Kidney (tissue), 14 donors: ENCODE measurements around the gene KRTAP12-1. TPM values are rescaled to one million over a fixed set of nuclear protein-coding genes. Genes with fewer than 3 reads are reported as not detected.

Source experiments
- DNase-seq, 5 donors: peaks; one replicate each; pipeline ENCODE4 v3.0.0-alpha.2; 2013 to 2020
- FAIRE-seq: peaks from 2 replicates; lab custom pipeline; 2012; peaks lifted over from hg19 to GRCh38; lab: Jason Lieb, UNC
- H3K27ac ChIP-seq, 2 donors: one replicate each; pipeline ENCODE4 v1.7.0; 2013; ENCODE audit warnings: low read depth in 2 of 2, low read length in 2 of 2, inconsistent platforms in 1 of 2
- H3K27me3 ChIP-seq: one replicate; pipeline ENCODE4 v1.7.1; 2013; ENCODE audit warnings: low read length, inconsistent platforms; ENCODE audit not compliant: control insufficient read depth, insufficient read depth
- H3K36me3 ChIP-seq, 3 donors: one replicate each; pipeline versions ENCODE4 v1.7.0 to v1.7.1; 2013; ENCODE audit warnings: low read length in 3 of 3, control low read depth in 1 of 3, inconsistent platforms in 1 of 3; ENCODE audit not compliant: insufficient read depth in 3 of 3, control insufficient read depth in 2 of 3
- H3K4me1 ChIP-seq, 3 donors: one replicate each; pipeline versions ENCODE4 v1.7.0 to v1.7.1; 2013; ENCODE audit warnings: low read length in 3 of 3, inconsistent platforms in 1 of 3, low read depth in 1 of 3; ENCODE audit not compliant: control insufficient read depth in 2 of 3, insufficient read depth in 2 of 3
- H3K4me3 ChIP-seq, 3 donors: one replicate each; pipeline versions ENCODE4 v1.7.0 to v1.8.1; 2013; ENCODE audit warnings: low read length in 3 of 3, control low read depth in 1 of 3, inconsistent platforms in 1 of 3
- H3K9ac ChIP-seq, 3 donors: one replicate each; pipeline versions ENCODE4 v1.7.0 to v1.7.1; 2013; ENCODE audit warnings: low read length in 3 of 3, control low read depth in 1 of 3, inconsistent platforms in 1 of 3
- H3K9me3 ChIP-seq, 3 donors: one replicate each; pipeline versions ENCODE4 v1.7.0 to v1.7.1; 2013; ENCODE audit warnings: low read length in 3 of 3, control low read depth in 1 of 3, inconsistent platforms in 1 of 3; ENCODE audit not compliant: control insufficient read depth in 2 of 3, insufficient read depth in 1 of 3
- CTCF ChIP-seq: IDR thresholded peaks from 3 replicates; pipeline ENCODE4 v1.5.1; 2012; ENCODE audit warnings: mild to moderate bottlenecking, moderate library complexity, borderline replicate concordance; ENCODE audit not compliant: insufficient read depth; ENCODE audit errors: extremely low read depth
- intact Hi-C: fragments of 100-400 bp; cut with DNase I; formaldehyde crosslinking; loops from one replicate; pipeline ENCODE4 v1.11.1; 2022
- polyA plus RNA-seq: library from polyadenylated mRNA; stranded (reverse); fragments of 350-450 nt; fragmentation: Illumina TruSeq; extraction: RNeasy Lipid Tissue Mini Kit (QIAGEN cat#74804); gene quantifications from one replicate; pipeline ENCODE4 v1.2.3, GENCODE V29; 2014; ENCODE audit warnings: low read depth, low replicate concordance; ENCODE audit not compliant: insufficient read depth
- total RNA-seq: library from RNA; stranded (reverse); fragmentation: NEBNext Ultra II Directional; extraction: Animal tissue kit (Norgen Biotek cat#: 25700); gene quantifications from one replicate; pipeline ENCODE4 v1.2.1, GENCODE V29; 2021
- donor health status: control.
- donor health status: control.
- donor health status: control.
- donor health status: control.
- donor health status: control.
- donor health status: DM: yes; HTN: yes; CAD: no.
- donor health status: Normal renal cell carcinoma (clear cell type).

Gene KRTAP12-1
- total and polyA plus RNA-seq, 2 donors from 2014 or later: not detected

- no peak for FAIRE-seq
- Histone ChIP-seq H3K9me3 (peaks cover 0 to 8% (median 2%) of the 10 kb centered on the region in 3 donors), H3K9ac (no peak within 1 kb of the TSS), H3K36me3 (no peaks in the 10 kb centered on the region), H3K27ac (no peak within 1 kb of the TSS), H3K4me1 (no peaks in the 10 kb centered on the region), H3K4me3 (no peak within 1 kb of the TSS), H3K27me3 (no peaks in the 10 kb centered on the region)
- intact Hi-C loops: no loop called here
- DNase-seq: peak in 3 of 5 donors; percentile 9 to 74 (median 14)
- no peak for TF ChIP-seq CTCF
These were observed 44.7 kb downstream of the KRTAP12-1 start, which contains the start of gene KRTAP10-10 for GRCh38 chr21:44637018-44637850. TSS of gene KRTAP10-10 (plus strand) at chr21:44637356. CDS start at chr21:44637418, 62 bp downstream.

GRCh38 chr21:44636209-44637017 lies 45.5 kb downstream of the KRTAP12-1 start:
- Histone ChIP-seq H3K36me3 (no peaks in the 10 kb centered on the region), H3K9me3 (peaks cover 0 to 8% (median 2%) of the 10 kb centered on the region in 3 donors), H3K4me1 (no peaks in the 10 kb centered on the region), H3K27ac (no peak overlapping the region), H3K4me3 (no peak overlapping the region), H3K9ac (no peak overlapping the region), H3K27me3 (no peaks in the 10 kb centered on the region)
- no peak for TF ChIP-seq CTCF
- DNase-seq (peak in 1 of 5 donors; percentile 45), FAIRE-seq (no peak)
- intact Hi-C loops: no loop called here

GRCh38 chr21:44632067-44632466 lies 49.9 kb downstream of the KRTAP12-1 start:
- no peak overlapping the region for H3K27ac ChIP-seq
- intact Hi-C loops: no loop called here
- H3K27me3 ChIP-seq: no peaks in the 10 kb centered on the region
- H3K4me1 ChIP-seq: no peaks in the 10 kb centered on the region
- no peak for FAIRE-seq
- H3K9me3 ChIP-seq: peaks cover 0 to 3% (median 2%) of the 10 kb centered on the region in 3 donors
- H3K9ac ChIP-seq: no peak overlapping the region
- DNase-seq: no peak
- H3K4me3 ChIP-seq: no peak overlapping the region
- TF ChIP-seq CTCF: no peak
- no peaks in the 10 kb centered on the region for H3K36me3 ChIP-seq

Other genes with a start within 250 kb of the KRTAP12-1 start
- gene LRRC3, start 226.7 kb downstream of the KRTAP12-1 start, total RNA-seq: 1.4 TPM
- gene LRRC3, start 226.7 kb downstream of the KRTAP12-1 start, polyA plus RNA-seq: 0.60 TPM
- not detected for gene KRTAP10-1, start 142.0 kb downstream of the KRTAP12-1 start, total RNA-seq
- gene KRTAP10-1, start 142.0 kb downstream of the KRTAP12-1 start, polyA plus RNA-seq: not detected
- not detected for gene KRTAP10-2, start 130.7 kb downstream of the KRTAP12-1 start, total RNA-seq
- not detected for gene KRTAP10-2, start 130.7 kb downstream of the KRTAP12-1 start, polyA plus RNA-seq
- gene KRTAP10-3, start 123.4 kb downstream of the KRTAP12-1 start, total RNA-seq: not detected
- gene KRTAP10-3, start 123.4 kb downstream of the KRTAP12-1 start, polyA plus RNA-seq: not detected
- not detected for gene KRTAP10-4, start 108.4 kb downstream of the KRTAP12-1 start, total RNA-seq
- not detected for gene KRTAP10-4, start 108.4 kb downstream of the KRTAP12-1 start, polyA plus RNA-seq
- gene KRTAP10-5, start 101.6 kb downstream of the KRTAP12-1 start, total RNA-seq: not detected
- not detected for gene KRTAP10-5, start 101.6 kb downstream of the KRTAP12-1 start, polyA plus RNA-seq
- gene KRTAP10-6, start 89.7 kb downstream of the KRTAP12-1 start, total RNA-seq: not detected
- gene KRTAP10-6, start 89.7 kb downstream of the KRTAP12-1 start, polyA plus RNA-seq: not detected
- gene KRTAP10-7, start 81.6 kb downstream of the KRTAP12-1 start, total RNA-seq: not detected
- gene KRTAP10-7, start 81.6 kb downstream of the KRTAP12-1 start, polyA plus RNA-seq: not detected
- not detected for gene KRTAP10-8, start 70.1 kb downstream of the KRTAP12-1 start, total RNA-seq
- gene KRTAP10-8, start 70.1 kb downstream of the KRTAP12-1 start, polyA plus RNA-seq: not detected
- gene KRTAP10-9, start 55.1 kb downstream of the KRTAP12-1 start, total RNA-seq: not detected
- gene KRTAP10-9, start 55.1 kb downstream of the KRTAP12-1 start, polyA plus RNA-seq: not detected
- gene KRTAP10-10, start 44.8 kb downstream of the KRTAP12-1 start, total RNA-seq: not detected
- gene KRTAP10-10, start 44.8 kb downstream of the KRTAP12-1 start, polyA plus RNA-seq: not detected
- gene KRTAP10-11, start 35.7 kb downstream of the KRTAP12-1 start, total RNA-seq: not detected
- gene KRTAP10-11, start 35.7 kb downstream of the KRTAP12-1 start, polyA plus RNA-seq: not detected
- not detected for gene KRTAP12-4, start 27.5 kb downstream of the KRTAP12-1 start, total RNA-seq
- not detected for gene KRTAP12-4, start 27.5 kb downstream of the KRTAP12-1 start, polyA plus RNA-seq
- gene KRTAP12-3, start 24.2 kb downstream of the KRTAP12-1 start, total RNA-seq: not detected
- gene KRTAP12-3, start 24.2 kb downstream of the KRTAP12-1 start, polyA plus RNA-seq: not detected
- not detected for gene KRTAP12-2, start 15.2 kb downstream of the KRTAP12-1 start, total RNA-seq
- not detected for gene KRTAP12-2, start 15.2 kb downstream of the KRTAP12-1 start, polyA plus RNA-seq
- gene KRTAP10-12, start 15.0 kb upstream of the KRTAP12-1 start, total RNA-seq: not detected
- gene KRTAP10-12, start 15.0 kb upstream of the KRTAP12-1 start, polyA plus RNA-seq: not detected
- gene TSPEAR, start 29.4 kb upstream of the KRTAP12-1 start, total RNA-seq: 0.22 TPM
- gene TSPEAR, start 29.4 kb upstream of the KRTAP12-1 start, polyA plus RNA-seq: 0.09 TPM
- gene UBE2G2, start 119.7 kb upstream of the KRTAP12-1 start, total RNA-seq: 86.0 TPM
- 39.4 TPM for gene UBE2G2, start 119.7 kb upstream of the KRTAP12-1 start, polyA plus RNA-seq
- gene SUMO3, start 135.9 kb upstream of the KRTAP12-1 start, total RNA-seq: 88.6 TPM
- 89.9 TPM for gene SUMO3, start 135.9 kb upstream of the KRTAP12-1 start, polyA plus RNA-seq
- gene PTTG1IP, start 191.5 kb upstream of the KRTAP12-1 start, total RNA-seq: 378 TPM
- gene PTTG1IP, start 191.5 kb upstream of the KRTAP12-1 start, polyA plus RNA-seq: 187 TPM
- gene ITGB2, start 238.7 kb upstream of the KRTAP12-1 start, total RNA-seq: 111 TPM
- gene ITGB2, start 238.7 kb upstream of the KRTAP12-1 start, polyA plus RNA-seq: 9.5 TPM